NCI-H446 (cell line): ENCODE data around the gene PHACTR3.
"Not testable (repeated sequence)": the region's sequence is repeated elsewhere in the genome, so short reads cannot be mapped to it uniquely, and the experiment has no call there.

ENCODE experiments used
- DNase-seq, 2 experiments: peaks; one replicate each; lab custom pipeline; 2025; lab: John Stamatoyannopoulos, UW

PHACTR3 gene

DNA sequence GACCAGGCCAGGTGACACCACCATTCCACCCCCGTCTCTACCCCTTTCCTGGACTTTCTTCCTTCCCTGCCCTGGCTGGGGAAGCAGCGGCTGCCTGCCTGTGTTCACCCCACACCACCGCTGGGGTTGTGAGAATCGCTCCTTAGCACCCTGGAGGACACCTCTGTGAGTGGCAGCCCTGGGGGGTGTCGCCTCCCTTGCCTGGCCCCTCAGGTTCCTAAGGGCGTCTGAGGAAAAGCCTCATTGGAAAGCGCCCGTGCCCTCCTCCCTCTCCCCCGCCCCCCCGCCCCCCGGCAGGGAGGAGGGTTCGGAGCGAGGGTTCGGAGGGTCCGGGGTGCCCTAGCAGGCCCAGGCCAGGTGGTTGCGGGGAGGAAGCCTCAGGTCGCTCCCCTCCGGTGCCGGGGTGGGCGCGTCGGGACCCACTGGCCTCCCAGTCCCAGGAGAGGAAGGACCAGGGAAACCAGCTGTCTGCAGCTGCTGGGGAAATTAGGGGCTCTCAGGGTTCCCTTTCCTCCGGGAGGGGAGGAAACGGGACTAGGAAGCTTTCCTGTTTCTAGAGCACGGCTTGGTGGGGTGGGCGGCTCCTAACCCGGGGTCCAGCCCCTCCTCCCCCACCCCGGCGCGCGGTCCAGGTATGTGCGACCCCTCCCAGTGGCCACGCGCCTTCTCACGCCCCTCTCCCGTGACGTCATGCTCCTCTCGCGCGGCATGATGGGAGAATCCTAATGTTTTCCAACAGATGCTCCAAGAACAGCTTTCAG, at the start of gene PHACTR3:
Gene PHACTR3, plus strand, starts transcription at position 760 of the 761 bp plus-strand sequence. CDS start 475 bp downstream, outside the sequence.
- DNase-seq = peak; percentile 20 to 35

DNA sequence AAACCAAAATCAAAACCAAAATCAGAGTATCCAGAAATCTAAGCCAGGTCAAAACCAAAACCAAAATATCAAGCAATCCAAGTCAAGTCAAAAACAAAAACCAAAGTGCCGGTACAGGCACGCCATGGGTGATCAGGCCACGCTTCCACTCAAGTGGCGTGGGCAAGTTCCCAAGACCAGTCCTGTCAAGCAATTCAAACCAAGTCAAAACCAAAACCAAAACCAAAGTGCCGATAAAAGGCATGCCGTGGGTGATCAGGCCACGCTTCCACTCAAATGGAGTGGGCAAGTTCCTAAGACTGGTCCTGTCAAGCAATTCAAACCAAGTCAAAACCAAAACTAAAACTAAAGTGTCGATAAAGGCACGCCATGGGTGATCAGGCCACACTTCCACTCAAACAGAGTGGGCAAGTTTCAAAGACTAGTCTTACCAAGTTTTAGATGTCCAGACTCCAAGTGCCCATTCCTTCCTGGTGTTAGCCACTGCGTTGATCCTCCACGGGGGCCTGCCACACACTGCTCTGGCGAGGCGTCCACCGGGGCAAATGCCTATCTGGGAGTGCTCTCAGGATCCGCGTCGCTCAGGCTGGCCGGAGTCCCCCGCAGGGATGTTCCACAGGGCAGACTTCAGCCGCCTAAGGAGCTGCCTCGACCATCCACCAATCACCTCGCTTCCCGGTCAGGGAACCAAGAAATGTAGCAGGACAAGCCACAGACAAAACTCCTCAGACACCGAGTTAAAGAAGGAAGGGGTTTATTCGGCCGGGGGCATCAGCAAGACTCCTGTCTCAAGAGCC, 46.4 kb upstream of the PHACTR3 start:
- DNase-seq = not testable (repeated sequence)

DNA sequence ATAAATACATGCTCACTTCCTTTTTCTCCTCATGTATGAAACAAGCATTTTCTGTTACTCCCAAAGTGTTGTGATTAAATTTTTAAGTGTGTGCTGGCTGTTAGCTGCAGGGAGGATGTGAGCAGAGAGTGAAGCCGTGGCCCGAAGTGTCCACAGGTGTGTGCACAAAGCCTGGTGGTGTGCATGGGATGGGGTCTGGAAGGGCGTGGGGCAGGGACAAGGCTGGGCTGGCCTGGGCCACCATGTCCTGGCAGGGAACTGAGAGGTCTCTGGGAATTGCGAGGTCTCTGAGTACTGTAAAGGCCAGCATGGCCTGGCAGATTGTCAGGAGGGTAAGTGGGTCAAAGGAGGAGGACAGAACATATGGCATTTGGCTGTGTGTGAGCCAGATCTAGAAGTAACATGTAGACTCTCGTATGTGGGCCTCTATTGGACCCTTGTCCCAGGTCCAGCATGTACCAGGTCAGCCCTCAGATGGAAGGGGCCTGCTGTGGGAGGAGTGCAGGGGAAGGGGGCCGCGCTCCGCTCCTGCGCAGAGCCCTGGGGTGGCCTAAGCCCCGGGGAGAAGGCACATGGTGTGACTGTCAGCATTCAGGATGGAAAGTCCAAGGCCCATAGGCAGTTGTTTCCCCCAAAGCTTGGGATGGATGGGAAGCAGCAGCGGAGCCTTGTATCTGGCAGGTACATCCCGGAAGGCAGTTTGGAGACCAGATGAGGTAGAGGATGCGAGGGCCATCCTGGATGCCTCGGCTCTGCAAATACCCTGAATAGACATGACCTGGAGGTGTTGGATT, 45.1 kb upstream of the PHACTR3 start:
- no peak for DNase-seq

DNA sequence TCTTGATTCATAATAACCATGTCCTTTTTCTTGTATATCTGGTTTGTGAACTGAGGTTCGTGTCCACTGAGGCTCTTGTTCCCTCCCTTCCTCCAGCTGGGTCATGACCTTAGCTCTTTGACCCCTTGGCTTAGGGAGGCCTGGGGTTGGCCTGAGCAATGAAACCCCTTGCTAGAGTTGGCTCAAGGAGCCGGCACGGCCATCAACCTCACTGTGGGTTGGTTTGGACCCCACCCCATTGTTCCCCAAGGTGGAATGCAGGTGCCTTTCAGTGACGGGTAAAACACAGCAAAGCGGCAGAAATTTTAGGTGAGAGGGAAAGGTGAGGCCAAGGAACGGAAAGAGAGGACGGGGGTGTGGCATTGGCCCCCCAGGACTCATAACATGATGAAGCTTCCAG, 44.5 kb upstream of the PHACTR3 start:
- DNase-seq = no peak

DNA sequence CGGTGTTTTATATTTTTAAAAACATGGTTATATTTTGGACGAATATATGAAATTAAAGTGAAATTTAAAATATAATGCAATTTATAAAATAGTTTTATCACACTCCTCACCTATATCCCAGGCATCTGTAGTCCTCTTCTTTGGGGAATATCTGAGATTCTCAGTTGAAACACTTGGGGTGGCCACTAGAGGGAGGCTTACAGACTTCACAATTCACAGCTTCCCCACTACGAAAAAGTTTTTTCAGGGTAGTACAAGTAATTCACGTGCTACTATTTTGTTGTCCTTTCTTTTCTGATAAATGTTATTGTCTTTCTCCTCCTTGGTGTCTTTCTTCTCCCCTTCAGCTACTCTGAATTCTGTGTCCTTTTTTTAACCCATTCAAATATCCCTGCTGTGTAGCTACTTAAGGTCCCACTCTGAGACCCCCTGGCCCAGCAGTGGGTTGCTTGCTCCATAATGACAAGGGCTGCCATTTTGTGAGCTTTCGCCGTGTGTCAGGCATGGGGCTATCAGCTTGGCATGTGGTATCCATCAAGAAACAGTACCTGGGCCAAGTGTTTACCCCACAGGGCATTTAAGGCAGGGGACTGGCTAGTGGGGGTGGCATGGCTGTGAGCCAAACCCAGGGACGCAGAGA, 43.6 kb upstream of the PHACTR3 start:
- peak in 1 of 2 experiments; percentile 62 for DNase-seq

DNA sequence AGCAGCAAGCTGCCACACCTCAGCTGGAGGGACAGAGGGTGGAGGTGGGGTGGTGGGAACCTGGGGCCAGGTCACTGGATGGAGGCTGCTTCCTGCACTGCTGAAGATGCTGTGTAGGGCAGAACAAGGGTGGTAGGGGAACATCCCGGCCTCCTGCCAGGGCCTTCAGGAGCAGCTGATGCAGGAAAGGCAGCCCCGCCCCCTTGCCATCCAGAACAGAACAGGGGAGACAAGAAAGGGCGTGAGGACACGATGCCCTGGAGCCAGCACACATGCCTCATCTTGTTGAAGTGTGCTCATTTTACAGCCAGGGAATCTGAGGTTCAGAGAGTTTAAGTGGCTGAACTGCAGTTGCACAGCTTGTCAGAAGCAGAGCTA, 43.1 kb upstream of the PHACTR3 start:
- no peak for DNase-seq

DNA sequence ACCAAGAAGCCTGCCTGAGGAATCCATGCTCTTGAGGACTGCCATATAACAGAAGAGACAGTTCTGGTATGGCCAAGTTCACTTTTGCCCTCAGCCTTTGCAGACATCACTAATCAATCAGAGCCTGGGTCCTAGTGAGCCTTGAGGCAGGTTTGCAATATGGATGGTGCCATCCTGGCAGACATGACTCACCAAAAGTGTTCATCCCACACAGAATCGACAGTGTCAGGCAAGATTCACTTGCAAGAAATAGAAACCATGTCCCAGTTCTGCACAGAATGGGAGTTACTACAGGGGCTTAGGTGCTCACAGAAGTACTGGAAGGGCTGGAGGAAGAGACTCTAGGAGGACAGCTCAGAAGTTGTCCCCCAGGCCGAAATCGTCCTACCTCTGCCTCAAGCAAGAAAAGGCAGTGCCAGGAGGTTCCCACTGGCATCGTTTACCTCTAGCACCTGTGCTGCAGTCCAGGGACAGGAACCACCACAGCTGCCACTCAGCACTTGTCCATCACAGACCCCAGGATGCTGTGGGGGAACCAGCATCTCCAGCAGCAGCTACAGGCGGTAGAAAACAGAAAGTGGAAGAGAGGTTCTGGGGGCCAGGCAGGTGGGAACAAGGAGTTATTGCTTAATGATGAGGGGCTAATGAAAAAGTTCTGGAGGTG, 42.6 kb upstream of the PHACTR3 start:
- no peak for DNase-seq

DNA sequence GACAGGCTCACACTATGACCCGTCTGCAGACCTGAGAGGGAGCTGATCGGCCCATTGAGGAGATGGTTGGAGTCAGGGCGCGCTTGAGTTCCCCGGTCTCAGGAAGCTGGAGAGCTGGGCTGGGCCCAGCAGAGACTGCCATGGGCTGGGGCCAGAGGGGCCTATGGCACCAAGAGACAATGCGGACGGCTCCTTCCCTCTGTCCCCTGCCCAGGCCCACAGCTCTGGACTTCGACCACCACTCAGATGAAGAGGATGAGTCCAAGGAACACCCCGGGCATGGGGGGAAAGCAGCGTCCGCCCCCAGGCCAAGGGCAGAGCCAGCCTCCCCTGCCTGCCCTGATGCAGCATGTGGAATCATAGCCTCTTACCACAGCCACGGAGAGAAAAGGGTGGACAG, 40.2 kb upstream of the PHACTR3 start:
- DNase-seq = no peak

DNA sequence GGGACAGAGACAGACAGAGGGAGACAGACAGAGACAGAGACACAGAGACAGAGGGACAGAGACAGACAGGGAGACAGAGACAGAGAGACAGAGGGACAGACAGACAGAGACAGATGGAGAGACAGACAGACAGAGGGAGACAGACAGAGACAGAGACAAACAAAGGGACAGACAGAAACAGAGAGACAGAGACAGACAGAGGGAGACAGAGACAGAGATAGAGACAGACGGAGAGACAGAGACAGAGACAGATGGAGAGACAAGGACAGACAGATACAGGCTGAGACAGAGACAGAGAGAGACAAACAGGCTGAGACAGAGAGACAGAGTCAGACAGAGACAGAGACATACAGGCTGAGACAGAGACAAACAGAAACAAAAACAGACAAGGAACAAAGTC, 39.4 kb upstream of the PHACTR3 start:
- no peak for DNase-seq

DNA sequence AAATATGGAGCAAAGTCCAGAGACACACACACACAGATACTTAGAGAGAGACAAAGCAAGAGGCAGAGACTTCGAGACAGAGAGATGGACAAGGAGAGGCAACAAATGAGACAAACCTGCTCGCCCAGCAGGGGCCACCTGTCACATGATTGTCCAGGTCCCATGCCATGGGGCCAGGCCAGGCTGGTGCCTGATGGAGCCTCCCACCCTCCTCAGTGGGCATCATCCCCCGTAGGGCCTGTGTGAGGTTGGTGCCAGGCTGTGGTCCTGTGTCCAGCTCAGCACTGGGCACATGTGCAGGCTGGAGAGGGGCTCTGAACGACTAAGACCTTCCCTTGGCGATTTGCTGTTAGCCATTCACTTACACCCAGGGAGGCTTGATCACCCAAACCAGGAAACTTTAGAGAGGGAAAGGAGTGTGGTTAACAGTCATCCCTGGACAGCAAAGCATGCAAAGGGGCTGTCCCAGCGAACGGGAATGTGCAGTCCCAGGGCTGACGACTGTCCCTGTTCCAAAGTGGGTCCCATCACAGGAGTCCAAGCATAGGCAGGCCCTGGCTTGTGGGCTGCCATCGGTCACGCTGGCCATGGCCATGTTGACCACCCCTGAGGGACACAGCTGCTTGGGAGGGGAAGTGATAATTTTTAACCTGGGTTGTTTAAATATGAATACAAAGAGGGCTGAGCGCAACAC, 38.4 kb upstream of the PHACTR3 start:
- no peak for DNase-seq

DNA sequence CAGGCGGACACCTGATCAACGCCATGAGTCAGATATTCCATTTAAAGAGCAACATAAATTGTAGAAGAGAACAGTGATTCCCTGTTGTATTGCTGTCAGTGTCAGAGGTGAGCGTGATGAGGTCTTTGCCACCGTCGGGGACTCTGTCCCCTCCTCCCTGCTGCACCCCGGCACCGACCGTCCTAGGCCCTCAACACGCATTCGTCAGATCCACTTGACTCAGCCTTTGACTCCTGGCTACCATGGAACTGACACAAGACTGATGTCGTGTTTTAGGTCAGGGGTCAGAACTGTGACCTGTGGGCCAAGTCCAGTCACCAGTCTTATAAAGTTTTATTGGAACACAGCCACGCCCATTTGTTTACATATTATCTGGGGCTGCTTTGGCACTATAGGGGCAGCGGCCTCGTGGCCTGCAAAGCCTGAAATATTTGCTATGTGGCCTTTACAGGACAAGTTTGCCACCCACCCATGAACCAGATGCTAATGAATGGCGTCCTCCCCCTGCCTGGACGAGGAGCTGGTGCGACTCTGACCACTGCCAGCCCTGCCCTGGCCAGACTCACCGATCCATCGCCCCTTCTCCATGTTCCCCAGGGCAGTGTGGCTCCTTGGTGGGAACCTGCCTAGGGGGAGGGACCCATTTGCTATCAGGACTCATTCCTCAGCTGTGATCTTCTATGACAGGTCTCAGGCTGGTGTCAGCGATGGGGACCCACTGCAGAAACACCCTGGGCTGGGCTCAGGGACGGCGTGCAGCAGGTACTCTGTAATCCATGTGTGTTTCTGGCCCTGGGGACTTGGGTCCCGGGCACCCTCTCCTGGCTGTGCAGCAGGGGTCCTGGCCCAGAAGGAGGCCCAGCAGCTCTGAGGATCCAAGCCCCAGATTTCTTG, 37.5 kb upstream of the PHACTR3 start:
- DNase-seq = no peak

DNA sequence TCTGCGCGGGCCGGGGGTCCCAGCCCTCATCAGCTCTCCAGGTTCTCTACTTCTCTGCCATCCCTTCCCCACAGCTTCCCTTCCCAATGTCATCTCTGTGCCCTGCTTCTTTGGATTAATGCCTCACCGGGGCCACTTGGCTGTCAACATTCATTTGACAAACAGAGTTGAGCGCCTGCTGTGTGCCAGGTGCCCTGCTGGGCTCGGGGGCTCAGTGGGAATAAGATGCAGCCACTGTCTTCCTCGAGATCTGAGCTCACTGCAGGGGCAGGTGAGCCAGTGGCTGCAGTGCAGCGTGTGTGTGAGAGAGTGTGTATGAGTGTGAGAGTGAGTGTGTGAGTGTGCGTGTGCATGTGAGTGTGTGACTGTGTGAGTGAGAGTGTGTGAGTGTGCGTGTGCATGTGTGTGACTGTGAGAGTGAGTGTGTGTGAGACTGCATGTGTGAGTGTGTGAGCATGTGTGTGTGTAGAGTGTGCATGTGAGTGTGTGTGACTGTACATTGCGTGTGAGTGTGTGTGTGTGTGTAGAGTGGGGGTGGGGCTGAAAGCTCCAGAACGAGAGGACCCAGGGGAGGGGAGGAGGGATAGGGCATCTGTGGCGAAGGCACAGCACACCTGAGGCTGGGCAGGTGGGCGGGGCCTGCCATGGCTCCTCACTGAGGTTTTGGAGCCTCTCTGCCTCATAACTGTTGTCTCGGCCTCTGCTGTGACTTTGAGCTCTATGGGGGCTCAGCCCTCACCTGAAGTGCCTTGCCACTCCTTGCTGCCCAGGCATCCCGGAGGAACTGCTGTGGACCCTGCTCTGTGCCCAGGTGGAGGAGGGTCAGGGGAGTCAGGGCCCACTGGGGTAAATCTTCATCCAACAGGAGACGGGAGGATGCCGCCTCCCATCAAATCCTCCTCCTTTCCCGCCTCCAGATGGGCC, 36.5 kb upstream of the PHACTR3 start:
- DNase-seq = no peak

DNA sequence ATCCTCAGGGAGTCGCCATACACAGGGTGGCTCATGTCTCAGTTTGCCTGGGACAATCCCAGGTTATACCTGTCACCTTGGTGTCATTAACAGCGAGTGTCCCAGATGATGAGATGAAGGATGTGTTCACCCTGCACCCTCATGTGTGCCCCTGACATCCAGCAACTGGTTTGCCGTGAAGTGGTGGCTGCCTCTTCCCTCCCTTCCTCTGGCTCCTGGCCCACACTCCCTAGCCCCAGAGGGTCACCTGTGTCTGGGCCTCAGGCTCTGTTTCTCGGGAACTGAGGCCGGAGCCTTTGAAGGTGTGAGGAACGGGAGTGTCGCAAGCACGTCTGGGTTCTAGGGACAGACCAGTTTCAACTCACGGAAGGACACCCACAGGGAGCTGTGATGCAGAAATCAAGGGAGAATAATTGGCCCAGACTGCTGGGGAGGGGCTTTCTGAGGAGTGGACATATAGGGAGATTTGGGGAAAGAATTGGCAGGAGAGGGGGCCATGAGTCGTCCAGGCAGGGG, 35.8 kb upstream of the PHACTR3 start:
- no peak for DNase-seq

DNA sequence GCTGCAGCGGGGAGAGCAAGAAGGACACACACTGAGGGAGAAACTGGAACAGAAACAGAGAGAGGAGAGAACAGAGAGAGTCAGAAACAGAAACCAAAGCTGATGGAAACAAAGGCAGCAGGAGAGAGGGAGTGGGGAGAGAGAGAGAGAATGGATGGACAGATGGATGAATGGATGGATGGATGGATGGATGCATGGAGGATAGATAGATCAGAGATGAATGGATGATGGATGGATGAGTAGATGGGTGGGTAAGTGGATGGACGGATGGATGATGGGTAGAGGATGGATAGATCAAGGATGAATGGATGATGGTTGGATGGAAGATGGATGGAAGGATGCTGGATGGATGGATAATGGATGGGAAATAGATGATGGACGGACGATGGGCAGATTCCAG, 35.0 kb upstream of the PHACTR3 start:
- no peak for DNase-seq

DNA sequence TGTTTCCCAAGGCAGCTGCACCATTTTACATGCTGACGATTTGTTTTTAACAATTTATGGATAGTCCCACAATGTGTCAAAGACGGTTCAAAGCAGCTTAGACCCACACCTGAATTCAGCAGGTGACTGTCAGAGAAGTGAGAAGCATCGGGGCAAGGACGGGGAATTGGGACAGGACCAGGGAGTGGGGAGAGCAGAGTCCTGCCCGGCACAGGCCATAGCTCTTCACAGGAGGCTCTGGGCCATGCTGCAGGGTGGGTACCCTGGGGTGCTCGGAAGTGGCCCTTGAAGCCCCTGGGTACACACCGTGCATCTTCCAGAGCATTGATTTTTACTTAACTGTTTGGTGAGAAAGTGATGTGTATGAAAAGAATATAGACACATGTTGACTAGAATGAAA, 33.2 kb upstream of the PHACTR3 start:
- DNase-seq = no peak

DNA sequence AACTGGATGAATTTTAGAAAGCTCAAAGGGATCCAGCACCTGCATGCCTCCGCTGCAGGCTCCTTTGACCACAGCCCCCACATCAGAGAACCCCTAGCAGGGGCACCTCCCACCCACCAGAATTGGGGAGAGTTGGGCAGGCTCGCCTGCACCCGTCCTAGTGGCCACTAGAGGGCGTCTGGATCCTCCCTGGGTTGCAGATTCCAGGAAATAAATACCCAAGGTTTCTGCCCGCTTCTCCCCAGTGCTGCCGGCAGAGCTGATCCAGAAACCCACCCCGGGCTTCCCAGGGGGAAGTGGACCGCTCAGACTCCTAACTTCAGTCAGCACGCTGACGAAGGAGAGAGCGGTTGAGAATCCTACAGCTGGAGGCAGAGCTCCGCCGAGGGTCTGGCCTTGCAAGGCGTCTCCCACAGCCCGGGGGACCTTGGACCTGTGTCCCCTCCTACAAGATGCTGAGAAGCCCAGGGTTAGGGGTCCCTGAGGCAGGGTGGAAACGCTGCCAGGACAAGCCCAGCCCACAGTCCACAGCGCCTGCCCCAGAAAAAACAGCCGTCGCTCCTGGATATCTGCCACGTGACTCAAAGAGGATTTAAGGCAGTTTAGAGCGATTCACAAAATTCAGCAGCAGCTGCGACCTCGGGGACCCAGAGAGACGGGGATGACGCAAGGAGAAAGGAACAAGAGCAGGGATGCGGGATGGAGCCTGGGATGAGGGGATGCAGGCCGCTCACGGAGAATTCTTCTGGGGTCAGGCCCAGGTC, 32.6 kb upstream of the PHACTR3 start:
- DNase-seq = peak; percentile 54 to 73

DNA sequence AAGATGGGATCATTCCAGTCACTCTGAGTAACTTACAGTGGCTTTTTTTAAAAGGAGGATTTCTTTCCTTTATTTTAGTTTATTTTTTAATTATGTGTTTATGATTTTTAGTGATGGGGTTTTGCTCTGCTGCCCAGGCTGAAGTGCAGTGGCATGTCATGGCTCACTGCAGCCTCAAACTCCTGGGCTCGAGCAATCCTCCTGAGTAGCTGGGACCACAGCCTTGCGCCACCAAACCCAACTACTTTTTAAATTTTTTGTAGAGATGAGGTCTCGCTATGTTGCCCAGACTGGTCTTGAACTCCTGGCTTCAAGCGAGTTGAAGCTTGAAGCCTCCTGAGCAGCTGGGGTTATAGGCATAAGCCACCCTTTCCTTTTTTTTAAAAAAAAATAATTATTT, 31.8 kb upstream of the PHACTR3 start:
- DNase-seq = no peak

DNA sequence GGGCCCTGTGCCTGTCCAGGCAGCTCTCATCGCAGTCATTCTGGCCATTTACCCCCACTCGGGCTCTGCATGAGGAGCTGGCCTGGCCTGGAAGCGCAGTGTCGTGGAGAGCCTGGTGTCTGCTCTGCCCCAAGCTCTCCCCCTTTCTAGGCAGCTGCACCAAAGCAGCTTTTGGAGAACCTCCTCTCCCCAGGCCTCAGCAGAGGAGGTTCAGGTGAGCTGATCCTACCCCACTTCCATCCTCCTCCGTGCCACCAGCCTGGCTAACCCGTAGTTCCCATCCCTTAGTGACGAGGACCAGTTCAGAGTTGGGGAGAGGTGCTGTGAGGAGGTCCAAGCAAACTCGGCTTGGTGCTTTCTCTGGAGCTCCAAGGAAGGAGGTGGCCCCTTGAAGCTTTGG, 30.5 kb upstream of the PHACTR3 start:
- DNase-seq = no peak
